ENCODE measurements around the gene WDR1.

DNA sequence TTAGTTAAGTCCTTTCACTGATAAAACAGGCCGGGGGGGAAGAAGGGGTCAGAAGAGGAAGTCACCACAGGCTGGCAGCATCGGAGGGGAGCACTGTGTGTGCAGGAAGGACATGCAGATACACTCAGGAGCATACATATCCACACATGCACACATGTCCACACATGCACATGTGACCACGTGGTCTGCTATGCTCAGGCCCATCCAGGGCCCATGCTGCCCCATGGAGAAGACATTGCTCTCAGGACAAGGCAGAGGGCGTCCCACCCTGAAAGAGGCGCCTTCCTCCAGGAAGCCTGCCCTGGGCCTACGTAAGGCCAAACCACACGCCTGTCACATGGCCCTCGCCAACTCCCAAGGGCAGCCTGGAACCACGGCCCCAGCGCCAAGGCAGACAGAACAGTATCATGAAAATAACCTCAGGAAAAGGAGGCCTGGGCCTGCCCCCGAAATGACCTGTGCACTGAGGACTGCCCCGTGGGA is 15.8 kb downstream of the WDR1 start:
- TF ChIP-seq, protein P1, sequence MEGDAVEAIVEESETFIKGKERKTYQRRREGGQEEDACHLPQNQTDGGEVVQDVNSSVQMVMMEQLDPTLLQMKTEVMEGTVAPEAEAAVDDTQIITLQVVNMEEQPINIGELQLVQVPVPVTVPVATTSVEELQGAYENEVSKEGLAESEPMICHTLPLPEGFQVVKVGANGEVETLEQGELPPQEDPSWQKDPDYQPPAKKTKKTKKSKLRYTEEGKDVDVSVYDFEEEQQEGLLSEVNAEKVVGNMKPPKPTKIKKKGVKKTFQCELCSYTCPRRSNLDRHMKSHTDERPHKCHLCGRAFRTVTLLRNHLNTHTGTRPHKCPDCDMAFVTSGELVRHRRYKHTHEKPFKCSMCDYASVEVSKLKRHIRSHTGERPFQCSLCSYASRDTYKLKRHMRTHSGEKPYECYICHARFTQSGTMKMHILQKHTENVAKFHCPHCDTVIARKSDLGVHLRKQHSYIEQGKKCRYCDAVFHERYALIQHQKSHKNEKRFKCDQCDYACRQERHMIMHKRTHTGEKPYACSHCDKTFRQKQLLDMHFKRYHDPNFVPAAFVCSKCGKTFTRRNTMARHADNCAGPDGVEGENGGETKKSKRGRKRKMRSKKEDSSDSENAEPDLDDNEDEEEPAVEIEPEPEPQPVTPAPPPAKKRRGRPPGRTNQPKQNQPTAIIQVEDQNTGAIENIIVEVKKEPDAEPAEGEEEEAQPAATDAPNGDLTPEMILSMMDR (conservative IDR thresholded peaks at IDR 0.05; ENCODE audit: low read length), result no peak
- no peak for TF ChIP-seq EZH2phosphoT487 (IDR thresholded peaks at IDR 0.05; ENCODE audit: borderline replicate concordance, low read depth, low read length)
